BLaER1 (cell line): Measurements from ENCODE around the gene CCDC154.
"Not testable (repeated sequence)": the region's sequence is repeated elsewhere in the genome, so short reads cannot be mapped to it uniquely, and the experiment has no call there.

Source experiments
- H3K27ac ChIP-seq: shearing (Covaris generic); formaldehyde crosslinking; 2 replicates; pipeline ENCODE4 v1.8.1; 2022
- H3K27me3 ChIP-seq: shearing (Covaris generic); formaldehyde crosslinking; 2 replicates; pipeline ENCODE4 v1.8.1; 2022
- H3K36me3 ChIP-seq: shearing (Covaris generic); formaldehyde crosslinking; 2 replicates; pipeline ENCODE4 v1.8.1; 2022
- H3K4me1 ChIP-seq: shearing (Covaris generic); formaldehyde crosslinking; 2 replicates; pipeline ENCODE4 v1.8.1; 2022
- H3K4me2 ChIP-seq: shearing (Covaris generic); formaldehyde crosslinking; 2 replicates; pipeline ENCODE4 v1.8.1; 2022
- H3K4me3 ChIP-seq: shearing (Covaris generic); formaldehyde crosslinking; 2 replicates; pipeline ENCODE4 v1.8.1; 2022
- H3K9ac ChIP-seq: shearing (Covaris generic); formaldehyde crosslinking; 2 replicates; pipeline ENCODE4 v1.8.1; 2022
- H3K9me3 ChIP-seq: shearing (Covaris generic); formaldehyde crosslinking; 2 replicates; pipeline ENCODE4 v1.8.1; 2022
- H4K20me1 ChIP-seq: shearing (Covaris generic); formaldehyde crosslinking; 2 replicates; pipeline ENCODE4 v1.8.1; 2022
- Cebpa-rat ChIP-seq: shearing (Covaris generic); IDR thresholded peaks from 2 replicates; pipeline ENCODE4 v1.8.1; 2022

Gene CCDC154

DNA sequence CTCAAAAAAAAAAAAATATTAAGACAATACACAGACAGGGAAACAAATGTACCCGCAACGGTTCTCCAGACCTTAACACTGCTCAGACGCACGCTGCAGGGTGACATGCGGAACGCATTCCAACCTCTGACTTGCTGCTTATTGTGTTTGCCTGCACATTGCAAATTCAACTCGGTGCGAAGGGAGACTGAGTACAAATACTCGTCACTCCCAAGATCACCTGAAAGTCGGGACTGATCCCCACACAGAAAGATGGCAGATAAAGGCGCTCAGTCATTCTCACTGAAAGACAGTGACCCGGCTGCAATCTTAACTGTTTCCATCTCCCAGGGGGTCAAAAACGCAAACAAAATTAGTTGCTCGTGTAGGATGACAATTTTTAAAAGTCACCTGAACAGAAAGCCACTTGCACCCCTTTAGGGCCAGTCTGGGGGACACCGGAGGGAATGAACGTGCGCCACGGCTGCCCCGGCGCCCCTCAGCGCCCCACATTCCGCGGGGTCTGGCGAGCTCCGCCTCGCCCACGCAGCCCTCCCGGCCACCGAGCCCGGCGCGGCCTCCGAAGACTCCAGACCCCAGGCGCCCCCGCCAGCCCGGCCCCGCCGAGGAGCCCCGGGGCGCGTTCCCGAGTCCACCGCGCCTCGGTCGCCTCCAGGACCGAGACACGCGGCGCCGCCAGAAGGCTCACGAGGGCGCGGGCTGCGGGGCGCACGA is 29.9 kb upstream of the CCDC154 start:
- H3K4me1 ChIP-seq, result peaks cover 58% of the 10 kb centered on the region
- peak overlapping the region; percentile 100 for H3K4me2 ChIP-seq
- no peak for TF ChIP-seq Cebpa-rat
- H3K27me3 ChIP-seq, result no peaks in the 10 kb centered on the region
- peak overlapping the region; percentile 99 for H3K27ac ChIP-seq
- H3K4me3 ChIP-seq, result peak overlapping the region; percentile 88
- peak overlapping the region; percentile 98 for H3K9ac ChIP-seq
- 0 out of 2 replicates have a peak, but pooled peaks cover 5% of the 10 kb centered on the region for H4K20me1 ChIP-seq
- no peaks in the 10 kb centered on the region for H3K36me3 ChIP-seq
- no peaks in the 10 kb centered on the region for H3K9me3 ChIP-seq

DNA sequence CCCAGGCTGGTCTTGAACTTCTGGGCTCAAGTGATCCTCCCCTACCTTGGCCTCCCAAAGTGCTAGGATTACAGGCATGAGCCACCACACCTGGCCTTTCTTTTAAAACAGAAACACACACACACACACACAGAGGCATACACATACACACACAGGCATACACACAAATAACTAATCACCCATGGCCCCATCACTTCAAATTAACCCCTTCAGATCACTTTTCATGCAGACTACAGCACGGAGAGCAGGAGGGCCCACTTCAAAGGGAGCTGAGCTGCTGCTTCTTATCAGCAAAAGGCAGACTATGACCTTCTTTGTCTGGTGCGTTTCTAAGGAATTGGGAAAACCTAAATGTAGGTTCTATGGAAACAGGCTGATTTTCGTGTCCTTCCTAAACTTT is 28.6 kb upstream of the CCDC154 start:
- Histone ChIP-seq H3K4me1 (peaks cover 70% of the 10 kb centered on the region), H3K9ac (peak overlapping the region; percentile 98), H3K36me3 (0 out of 2 replicates have a peak, but pooled peaks cover 2% of the 10 kb centered on the region), H3K9me3 (no peaks in the 10 kb centered on the region), H3K4me2 (peak overlapping the region; percentile 100), H3K27me3 (no peaks in the 10 kb centered on the region), H3K27ac (peak overlapping the region; percentile 99), H4K20me1 (0 out of 2 replicates have a peak, but pooled peaks cover 5% of the 10 kb centered on the region), H3K4me3 (peak overlapping the region; percentile 88)
- TF ChIP-seq Cebpa-rat, result no peak

- H3K27ac ChIP-seq, result peak overlapping the region; percentile 99
- H3K9ac ChIP-seq, result peak overlapping the region; percentile 98
- peaks cover 83% of the 10 kb centered on the region for H3K4me1 ChIP-seq
- no peaks in the 10 kb centered on the region for H3K9me3 ChIP-seq
- TF ChIP-seq Cebpa-rat, result no peak
- H3K4me2 ChIP-seq, result peak overlapping the region; percentile 100
- no peaks in the 10 kb centered on the region for H3K27me3 ChIP-seq
- peaks cover 5% of the 10 kb centered on the region; the same call in 1 of the 2 replicates for H4K20me1 ChIP-seq
- 0 out of 2 replicates have a peak, but pooled peaks cover 7% of the 10 kb centered on the region for H3K36me3 ChIP-seq
- H3K4me3 ChIP-seq, result peak overlapping the region; percentile 68
These were observed 27.3 kb upstream of the CCDC154 start for GRCh38 chr16:1471569-1472194.

- peaks cover 88% of the 10 kb centered on the region for H3K4me1 ChIP-seq
- H3K9ac ChIP-seq, result peak overlapping the region; percentile 98
- H3K27ac ChIP-seq, result peak overlapping the region; percentile 99
- no peak for TF ChIP-seq Cebpa-rat
- H3K27me3 ChIP-seq, result no peaks in the 10 kb centered on the region
- peaks cover 14% of the 10 kb centered on the region; the same call in 1 of the 2 replicates for H4K20me1 ChIP-seq
- peaks cover 16% of the 10 kb centered on the region for H3K36me3 ChIP-seq
- peak overlapping the region; percentile 68 for H3K4me3 ChIP-seq
- H3K4me2 ChIP-seq, result peak overlapping the region; percentile 100
- no peaks in the 10 kb centered on the region for H3K9me3 ChIP-seq
These were observed 26.3 kb upstream of the CCDC154 start for GRCh38 chr16:1470481-1471251.

- Histone ChIP-seq H3K27me3 (no peaks in the 10 kb centered on the region), H4K20me1 (peaks cover 24% of the 10 kb centered on the region), H3K9ac (peak overlapping the region; percentile 98), H3K27ac (peak overlapping the region; percentile 99), H3K36me3 (peaks cover 25% of the 10 kb centered on the region), H3K9me3 (no peaks in the 10 kb centered on the region), H3K4me2 (peak overlapping the region; percentile 100), H3K4me1 (peaks cover 88% of the 10 kb centered on the region), H3K4me3 (peak overlapping the region; percentile 68)
- peak; percentile 89 for TF ChIP-seq Cebpa-rat
These were observed 25.4 kb upstream of the CCDC154 start for GRCh38 chr16:1469693-1470201.

GRCh38 chr16:1469141-1469540 is 24.8 kb upstream of the CCDC154 start:
- Histone ChIP-seq H3K4me3 (peak overlapping the region; percentile 68), H3K4me2 (peak overlapping the region; percentile 100), H3K9ac (peak overlapping the region; percentile 98), H3K27ac (peak overlapping the region; percentile 99), H3K36me3 (peaks cover 31% of the 10 kb centered on the region), H4K20me1 (peaks cover 25% of the 10 kb centered on the region), H3K4me1 (peaks cover 85% of the 10 kb centered on the region)
- H3K27me3 ChIP-seq, H3K9me3 ChIP-seq: not testable (repeated sequence)

DNA sequence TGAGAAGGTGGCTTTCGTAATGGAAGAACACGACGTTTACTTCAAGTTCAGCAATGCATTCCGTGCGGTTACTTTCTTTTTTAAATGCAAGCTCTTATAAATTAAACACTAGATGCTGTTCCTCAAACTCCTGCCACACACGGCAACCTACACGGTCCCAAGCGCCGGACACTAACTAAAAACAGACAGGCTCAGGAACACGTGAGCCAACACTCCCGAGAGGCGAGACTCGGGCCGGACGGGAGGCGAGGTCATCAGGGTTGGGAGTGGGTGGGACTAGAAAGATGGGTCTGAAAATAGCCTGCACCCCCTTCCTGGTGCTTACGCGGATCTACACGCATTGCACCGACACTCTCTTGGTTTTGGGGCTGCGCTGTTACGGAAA is 24.1 kb upstream of the CCDC154 start:
- TF ChIP-seq Cebpa-rat, result no peak
- Histone ChIP-seq H3K36me3 (peaks cover 38% of the 10 kb centered on the region), H3K9ac (peak overlapping the region; percentile 98), H3K4me3 (peak overlapping the region; percentile 68), H3K4me1 (peaks cover 78% of the 10 kb centered on the region), H3K9me3 (no peaks in the 10 kb centered on the region), H3K4me2 (peak overlapping the region; percentile 100), H3K27me3 (no peaks in the 10 kb centered on the region), H4K20me1 (peaks cover 30% of the 10 kb centered on the region), H3K27ac (peak overlapping the region; percentile 99)

- Histone ChIP-seq H4K20me1 (peaks cover 44% of the 10 kb centered on the region), H3K4me3 (no peak overlapping the region), H3K9me3 (no peaks in the 10 kb centered on the region), H3K4me2 (peak overlapping the region; percentile 100), H3K9ac (peak overlapping the region; percentile 98), H3K4me1 (peaks cover 64% of the 10 kb centered on the region), H3K27me3 (no peaks in the 10 kb centered on the region), H3K27ac (peak overlapping the region; percentile 99), H3K36me3 (peaks cover 52% of the 10 kb centered on the region)
- TF ChIP-seq Cebpa-rat, result no peak
These were observed 22.7 kb upstream of the CCDC154 start for GRCh38 chr16:1466968-1467521.

DNA sequence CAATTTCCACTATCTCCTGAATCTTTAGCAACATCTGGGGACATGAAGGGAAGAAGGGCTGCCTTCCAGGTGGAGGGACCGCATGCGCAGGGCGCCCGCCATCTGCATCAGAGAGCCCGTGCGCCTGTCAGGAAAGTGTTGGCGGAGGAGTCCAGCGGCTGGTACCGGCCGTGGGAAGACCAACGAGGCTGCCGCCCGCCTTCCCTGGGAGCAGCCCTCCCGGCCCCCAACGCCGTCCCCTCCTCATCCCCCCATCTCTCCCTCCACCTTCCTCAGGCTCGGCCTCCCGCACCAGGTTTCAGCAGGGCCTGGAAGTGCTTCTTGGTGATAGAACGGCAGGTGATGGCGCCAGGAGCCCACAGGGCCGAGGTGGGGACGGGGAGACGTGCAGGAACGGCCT is 21.7 kb upstream of the CCDC154 start:
- H3K9me3 ChIP-seq, result no peaks in the 10 kb centered on the region
- peak overlapping the region; percentile 99 for H3K27ac ChIP-seq
- H3K4me2 ChIP-seq, result peak overlapping the region; percentile 100
- no peak overlapping the region for H3K4me3 ChIP-seq
- H3K9ac ChIP-seq, result peak overlapping the region; percentile 98; the same call in 1 of the 2 replicates
- peaks cover 54% of the 10 kb centered on the region for H4K20me1 ChIP-seq
- H3K27me3 ChIP-seq, result no peaks in the 10 kb centered on the region
- no peak for TF ChIP-seq Cebpa-rat
- peaks cover 62% of the 10 kb centered on the region for H3K36me3 ChIP-seq
- H3K4me1 ChIP-seq, result peaks cover 59% of the 10 kb centered on the region
